ENCODE data around the gene MRPL52.
A peak's percentile ranks its signal among the peaks of the same experiment; 100 is the strongest.
"Not testable (repeated sequence)": the region's sequence is repeated elsewhere in the genome, so short reads cannot be mapped to it uniquely, and the experiment has no call there.

MRPL52 gene

DNA sequence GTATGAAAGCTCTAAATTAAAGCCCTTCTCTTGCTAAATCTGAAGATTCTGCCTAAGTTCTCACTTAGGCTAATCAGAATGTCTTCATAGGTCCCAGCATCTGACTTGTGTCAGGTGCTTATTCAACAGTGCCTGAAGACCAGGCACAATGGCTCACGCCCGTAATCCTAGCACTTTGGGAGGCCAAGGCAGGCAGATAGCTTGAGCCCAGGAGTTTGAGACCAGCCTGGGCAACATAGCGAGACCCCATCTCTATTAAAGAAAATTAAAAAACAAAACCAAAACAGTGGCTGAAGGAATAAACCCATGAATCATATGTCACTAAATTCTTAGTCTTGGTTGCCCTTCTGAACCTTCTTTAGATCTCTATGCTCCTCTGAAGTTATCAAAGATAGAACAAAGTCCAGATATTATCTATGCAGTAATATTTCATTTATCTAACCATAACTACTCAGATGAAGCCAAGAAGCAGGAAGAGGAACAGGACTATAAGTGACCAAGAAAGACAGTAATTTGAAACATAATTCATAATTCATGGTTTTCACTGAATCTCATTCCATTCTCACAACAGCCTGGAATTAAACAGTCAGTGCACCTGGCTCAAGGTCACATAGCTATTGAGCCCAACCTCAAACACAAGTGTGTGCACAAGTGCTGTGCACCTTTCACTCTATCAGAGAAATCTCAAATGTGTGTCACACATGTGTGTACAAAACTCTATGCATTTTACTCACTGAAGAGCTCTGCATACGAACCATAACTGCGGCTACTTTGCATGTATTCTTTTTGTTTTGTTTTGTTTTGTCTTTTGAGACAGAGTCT, 21.1 kb upstream of the MRPL52 start:
- DNase-seq, result no peak

GRCh38 chr14:22811722-22812121, 18.0 kb upstream of the MRPL52 start:
- no peak for DNase-seq

DNA sequence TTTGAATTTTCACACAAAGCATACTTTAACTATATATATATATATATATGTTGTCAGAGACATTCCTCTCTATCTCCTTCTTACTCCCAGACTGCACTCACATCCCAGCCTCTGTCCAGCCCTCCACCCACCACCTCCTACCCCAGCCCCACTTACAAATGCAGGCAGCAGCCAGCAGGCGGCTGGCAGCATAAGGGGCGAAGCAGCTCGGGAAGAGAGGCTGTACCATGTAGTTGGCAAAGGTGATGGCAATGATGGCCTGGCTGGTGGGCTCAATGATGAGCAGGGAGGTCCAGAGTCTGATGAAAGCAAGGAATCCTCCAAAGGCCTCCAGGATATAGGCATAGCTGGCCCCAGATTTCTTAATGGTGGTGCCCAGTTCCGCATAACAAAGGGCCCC, 16.9 kb upstream of the MRPL52 start:
- no peak for DNase-seq

GRCh38 chr14:22813145-22813544, 16.5 kb upstream of the MRPL52 start:
- no peak for DNase-seq

- DNase-seq, result no peak
Observed at GRCh38 chr14:22814373-22814772, 15.3 kb upstream of the MRPL52 start.

- no peak for DNase-seq
Observed at GRCh38 chr14:22814941-22815713, 14.6 kb upstream of the MRPL52 start, which contains the start of gene SLC7A7. TSS of gene SLC7A7 (minus strand) at chr14:22815435. CDS start at chr14:22813398, 2,037 bp downstream.

DNA sequence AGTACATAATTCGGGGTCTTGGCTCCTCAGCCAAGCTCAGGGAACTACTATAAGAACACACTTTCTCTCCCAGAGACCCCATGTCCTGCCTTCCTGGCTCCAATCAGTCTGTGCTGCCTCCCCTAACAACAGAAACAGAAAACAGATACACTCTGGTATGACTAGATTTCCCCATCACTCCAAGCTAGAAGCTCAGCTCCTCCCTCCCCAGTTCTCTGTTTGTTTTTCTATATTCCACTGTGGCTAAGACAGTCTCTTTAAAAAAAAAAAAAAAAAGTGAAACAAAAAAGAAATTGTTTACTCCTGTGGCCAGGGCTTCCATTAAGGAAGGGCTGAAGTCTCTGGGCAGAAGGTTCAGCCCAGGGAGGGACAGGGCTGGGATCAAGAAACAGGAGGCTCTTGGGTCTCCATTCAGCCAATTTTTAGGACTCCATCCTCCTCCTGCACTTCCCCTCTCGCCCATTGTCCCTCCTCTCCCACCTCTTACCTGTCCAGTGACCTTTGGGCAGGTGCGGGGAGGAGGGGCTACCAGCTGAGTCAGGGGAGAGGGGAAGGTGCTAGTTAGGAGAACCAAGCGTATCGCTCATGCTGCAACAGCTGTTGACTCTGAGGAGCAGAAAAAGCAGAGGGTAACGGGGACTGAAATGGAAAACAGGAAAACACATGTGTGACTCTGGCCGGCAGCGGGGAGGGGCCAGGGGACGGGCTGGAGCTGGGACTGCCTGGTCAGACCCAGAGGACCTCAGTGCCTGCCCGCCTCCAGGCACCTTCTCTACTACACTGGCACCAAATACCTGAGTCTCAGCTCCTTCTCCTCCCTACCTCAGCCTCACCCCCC, 10.3 kb upstream of the MRPL52 start:
- DNase-seq, result peak in 3 of 56 donors; percentile 7 to 14 (median 9)

DNA sequence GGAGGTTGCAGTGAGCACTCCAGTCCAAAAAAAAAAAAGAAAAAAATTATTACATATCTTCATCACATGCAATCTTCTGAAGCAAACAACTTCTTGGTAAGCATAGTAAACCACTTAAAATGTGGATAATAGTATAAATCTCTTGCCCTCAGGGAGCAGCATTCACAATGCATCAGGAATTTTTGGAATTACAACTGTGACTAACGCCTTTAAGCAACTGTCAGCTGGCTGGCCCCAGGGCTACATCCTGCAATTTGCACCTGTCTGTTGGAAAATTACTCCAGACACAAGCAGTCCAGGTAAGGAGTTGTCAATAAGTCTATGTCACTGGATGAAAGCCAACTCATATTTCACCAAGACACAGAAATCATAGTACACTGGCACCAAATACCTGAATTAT, 9.0 kb upstream of the MRPL52 start:
- no peak for DNase-seq

GRCh38 chr14:22821193-22822015, 8.3 kb upstream of the MRPL52 start:
- DNase-seq, result no peak

- no peak for DNase-seq
Observed at GRCh38 chr14:22822016-22822570, 7.6 kb upstream of the MRPL52 start.

DNA sequence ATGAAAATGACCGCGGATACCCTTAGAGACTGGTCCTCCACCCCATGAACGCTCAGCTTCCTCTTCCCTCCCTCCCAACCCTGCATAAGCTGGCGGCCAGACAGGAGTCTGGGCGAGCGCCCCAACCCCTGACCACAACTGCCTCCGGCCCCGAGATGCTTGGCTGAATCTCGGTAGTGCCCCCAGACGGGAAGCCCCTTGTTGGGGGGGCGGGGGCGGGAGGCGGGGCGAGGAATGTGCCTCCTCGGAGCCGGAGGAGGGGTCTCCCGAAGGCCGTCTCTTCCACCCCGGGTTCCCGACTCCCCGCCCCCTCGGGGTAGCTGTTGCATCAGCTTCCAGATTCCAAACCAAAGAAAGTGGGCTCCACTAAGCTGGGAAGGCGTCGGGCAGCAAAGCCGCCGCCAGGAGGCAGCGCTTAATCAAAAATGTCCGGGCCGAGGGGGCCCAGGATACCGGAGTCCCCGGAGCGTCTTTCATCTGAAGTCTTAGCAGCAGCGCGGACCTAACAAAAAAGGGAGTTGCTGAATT, 7.1 kb upstream of the MRPL52 start:
- DNase-seq, result peak in 46 of 56 donors; percentile 15 to 76 (median 51)

DNA sequence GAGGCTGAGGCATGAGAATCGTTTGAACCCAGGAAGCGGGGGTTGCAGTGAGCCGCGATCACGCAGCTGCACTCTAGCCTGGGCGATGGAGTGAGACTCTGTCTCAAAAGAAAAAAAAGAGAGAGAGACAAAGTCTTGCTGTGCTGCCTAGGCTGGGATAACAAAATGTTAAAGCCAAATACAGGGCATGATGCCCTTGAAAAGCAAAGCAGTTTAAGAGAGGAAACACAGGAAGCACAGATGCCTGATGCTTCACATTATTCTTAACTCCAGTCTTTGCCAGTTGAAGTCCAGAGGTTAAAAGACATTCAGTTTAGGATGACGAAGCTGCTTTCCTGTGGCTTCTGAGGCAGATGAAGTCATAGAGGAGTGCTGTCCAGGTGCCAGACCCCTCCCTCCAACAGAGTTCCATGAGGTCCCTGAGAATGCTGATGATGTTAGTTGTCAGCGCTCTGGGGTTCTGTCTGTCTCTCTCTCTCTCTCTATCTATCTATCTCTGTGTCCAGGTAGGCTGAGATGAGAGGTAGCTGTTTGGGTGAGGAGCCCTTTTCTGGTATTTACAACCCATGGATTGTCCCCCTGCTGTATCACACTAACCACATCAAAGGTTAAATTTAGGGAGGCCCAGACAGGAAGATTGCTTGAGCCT, 4.9 kb upstream of the MRPL52 start:
- DNase-seq, result no peak

DNA sequence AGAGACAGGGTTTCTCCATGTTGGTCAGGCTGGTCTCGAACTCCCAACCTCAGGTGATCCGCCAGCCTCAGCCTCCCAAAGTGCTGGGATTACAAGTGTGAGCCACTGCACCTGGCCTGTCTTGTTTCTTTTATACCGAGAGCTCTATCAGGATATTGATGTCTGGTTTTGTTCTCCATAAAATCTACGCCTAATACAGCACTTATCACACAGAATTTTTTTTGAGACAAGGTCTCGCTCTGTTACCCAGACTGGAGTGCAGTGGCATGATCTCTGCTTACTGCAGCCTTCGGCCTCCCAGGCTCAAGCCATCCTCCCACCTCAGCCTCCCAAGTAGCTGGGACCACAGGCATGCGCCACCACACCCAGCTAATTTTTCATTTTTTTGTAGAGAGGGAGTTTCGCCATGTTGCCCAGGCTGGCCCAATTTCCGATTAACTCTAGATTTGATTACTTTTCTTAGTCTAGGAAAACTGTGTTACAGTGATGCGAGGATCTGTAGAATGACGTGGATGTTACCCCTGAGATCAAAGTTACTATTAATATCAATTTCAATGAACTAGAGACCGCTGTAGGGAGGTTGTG, 519 bp upstream of the MRPL52 start:
- not testable (repeated sequence) for DNase-seq

DNA sequence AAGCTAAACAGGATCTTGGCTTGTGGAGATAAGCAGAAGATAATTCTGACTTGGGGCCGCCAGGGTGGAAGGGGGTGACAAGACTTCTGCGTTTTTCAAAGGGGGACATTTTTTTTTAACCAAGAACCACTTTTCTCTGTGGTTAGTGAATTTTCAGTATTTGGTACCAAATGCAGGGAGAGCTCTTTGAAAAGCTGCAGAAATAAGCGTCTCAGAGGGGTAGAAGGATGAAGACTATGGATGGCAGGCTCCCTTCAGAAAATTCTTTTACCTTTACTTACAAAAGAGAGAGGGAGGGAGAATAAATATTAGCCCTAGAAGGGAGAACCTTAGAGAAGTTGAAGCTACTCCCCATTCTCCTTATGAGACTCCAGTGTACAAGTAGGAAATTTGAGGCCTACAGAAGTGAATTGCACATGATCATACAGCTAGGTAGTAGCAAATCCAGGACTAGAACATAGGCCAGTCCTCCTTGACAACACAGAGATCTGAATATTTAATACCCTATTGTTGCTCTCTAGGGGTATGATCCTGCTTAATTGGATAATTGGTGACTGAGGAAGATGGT, 840 bp downstream of the MRPL52 start:
- DNase-seq, result no peak

- DNase-seq, result no peak
Observed at GRCh38 chr14:22835505-22835904, 5.8 kb downstream of the MRPL52 start.

DNA sequence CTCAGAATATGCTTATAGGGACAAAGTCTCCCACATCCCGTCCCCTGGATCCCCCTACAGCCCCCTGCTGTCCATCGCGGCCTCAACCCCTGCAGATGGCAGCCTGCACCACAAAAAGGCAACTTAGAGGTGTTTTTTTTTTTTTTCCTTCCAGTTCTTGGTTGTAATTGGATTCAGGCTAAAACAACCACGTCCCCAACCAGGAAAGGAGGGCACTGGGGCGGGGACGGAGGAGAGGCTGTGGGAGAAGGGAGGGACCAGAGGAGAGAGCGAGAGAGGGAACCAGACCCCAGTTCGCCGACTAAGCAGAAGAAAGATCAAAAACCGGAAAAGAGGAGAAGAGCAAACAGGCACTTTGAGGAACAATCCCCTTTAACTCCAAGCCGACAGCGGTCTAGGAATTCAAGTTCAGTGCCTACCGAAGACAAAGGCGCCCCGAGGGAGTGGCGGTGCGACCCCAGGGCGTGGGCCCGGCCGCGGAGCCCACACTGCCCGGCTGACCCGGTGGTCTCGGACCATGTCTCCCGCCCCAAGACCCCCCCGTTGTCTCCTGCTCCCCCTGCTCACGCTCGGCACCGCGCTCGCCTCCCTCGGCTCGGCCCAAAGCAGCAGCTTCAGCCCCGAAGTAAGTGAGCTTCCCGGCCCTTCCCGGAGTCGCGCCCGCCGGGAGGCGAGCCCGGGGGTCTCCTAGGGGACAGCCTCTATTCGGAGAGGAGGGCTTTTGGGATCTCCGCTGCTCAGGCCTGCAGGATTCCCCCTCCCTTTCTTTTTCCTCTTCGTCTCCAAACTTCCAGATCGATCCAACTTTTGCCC, 6.8 kb downstream of the MRPL52 start, which contains the start of gene MMP14:
Gene MMP14 (plus strand): TSS at position 285 of the 813 bp plus-strand sequence. CDS start 233 bp downstream, at position 518.
- DNase-seq, result peak in 6 of 56 donors; percentile 7 to 48 (median 26)

DNA sequence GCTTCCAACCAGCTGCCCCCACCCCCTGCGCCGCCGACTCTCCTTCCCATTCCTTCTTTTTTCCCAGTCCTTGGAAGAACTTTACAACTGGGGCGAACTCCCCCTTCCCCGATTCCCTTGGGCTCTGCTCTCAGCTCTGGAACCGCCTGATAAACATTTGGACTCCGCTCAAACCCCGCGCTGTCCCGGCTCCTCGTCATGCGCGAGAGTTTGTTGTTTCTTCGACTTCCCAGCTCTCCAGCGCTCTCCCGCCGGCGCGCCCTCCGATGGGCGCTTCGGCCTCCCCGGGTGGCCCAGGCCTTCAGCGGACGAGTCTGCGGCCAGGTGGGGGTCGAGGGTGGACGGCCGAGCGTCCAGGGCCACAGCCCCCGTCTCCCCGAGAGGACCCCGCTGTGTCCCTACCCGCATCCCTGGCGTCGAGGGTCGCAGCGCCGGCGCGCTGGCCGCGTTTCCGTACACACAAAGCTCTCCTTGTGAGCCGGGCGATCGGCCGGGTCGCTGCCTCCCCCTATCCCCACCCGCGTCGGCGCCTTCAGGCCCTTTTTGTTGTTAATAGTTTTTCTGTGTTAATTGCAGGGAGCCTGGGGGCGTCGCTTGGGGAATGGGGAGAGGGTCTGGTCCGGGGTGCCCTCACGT, 7.5 kb downstream of the MRPL52 start:
- DNase-seq, result peak in 15 of 56 donors; percentile 14 to 61 (median 27)
